Fibroblast of mammary gland (primary cell): ENCODE measurements around the gene MTHFD1.
A peak's percentile ranks its signal among the peaks of the same experiment; 100 is the strongest.

Experiments used
- DNase-seq: peaks from one replicate; pipeline ENCODE4 v3.0.0-alpha.2; 2010; ENCODE audit warnings: low read depth
- H3K4me3 ChIP-seq: 2 replicates; pipeline ENCODE4 v1.5.1; 2011; ENCODE audit warnings: low read depth, mild to moderate bottlenecking, low read length, moderate library complexity; ENCODE audit not compliant: control insufficient read depth
- CTCF ChIP-seq: conservative IDR thresholded peaks from 2 replicates; pipeline ENCODE4 v1.5.1; 2011; ENCODE audit warnings: low read depth, low read length, inconsistent platforms; ENCODE audit not compliant: control insufficient read depth, insufficient read depth

MTHFD1 gene

GRCh38 chr14:64387782-64388532 is at the start of gene MTHFD1:
MTHFD1 (plus strand) TSS chr14:64388353; CDS start chr14:64388428, 75 bp downstream.
- peak; percentile 99 for DNase-seq
- TF ChIP-seq CTCF: no peak
- H3K4me3 ChIP-seq: peak within 1 kb of the TSS; percentile 92

- TF ChIP-seq CTCF: no peak
- peak overlapping the region; percentile 83 for H3K4me3 ChIP-seq
- DNase-seq: peak; percentile 97
Observed at GRCh38 chr14:64338616-64339316, 49.4 kb upstream of the MTHFD1 start.

GRCh38 chr14:64340560-64341196 is 47.5 kb upstream of the MTHFD1 start:
- H3K4me3 ChIP-seq: no peak overlapping the region
- no peak for TF ChIP-seq CTCF
- no peak for DNase-seq

GRCh38 chr14:64347748-64348147 is 40.4 kb upstream of the MTHFD1 start:
- no peak overlapping the region for H3K4me3 ChIP-seq
- no peak for TF ChIP-seq CTCF
- no peak for DNase-seq

GRCh38 chr14:64349741-64350490 is 38.2 kb upstream of the MTHFD1 start:
- TF ChIP-seq CTCF: no peak
- no peak overlapping the region for H3K4me3 ChIP-seq
- no peak for DNase-seq

- no peak overlapping the region for H3K4me3 ChIP-seq
- TF ChIP-seq CTCF: no peak
- peak; percentile 54 for DNase-seq
Observed at GRCh38 chr14:64363265-64363846, 24.8 kb upstream of the MTHFD1 start.
